Measurements from ENCODE around the gene RASEF. TPM values are rescaled to one million over a fixed set of nuclear protein-coding genes. Genes with fewer than 3 reads are reported as not detected.

The RASEF gene
- total RNA-seq, 3 donors from 2014 or later (not counting 1 experiment from before 2014, with no cell fraction given): not detected

GRCh38 chr9:82975176-82975575, 87.8 kb downstream of the RASEF start:
- no peak for ATAC-seq
- peaks cover 0 to 2% of the 10 kb centered on the region in 2 donors for H3K9me3 Mint-ChIP-seq
- 87% methylated on average over 5 of the region's 6 CpGs for WGBS (ENCODE audit: insufficient coverage)
- TF ChIP-seq CTCF (IDR thresholded peaks at IDR 0.05): no peak
- Histone ChIP-seq H3K9me3 (ENCODE audit: control insufficient read depth, insufficient read depth, low read length) (no peaks in the 10 kb centered on the region), H3K36me3 (ENCODE audit: control insufficient read depth, insufficient read depth, low read length) (no peaks in the 10 kb centered on the region), H3K27me3 (ENCODE audit: control insufficient read depth, insufficient read depth, low read length) (no peaks in the 10 kb centered on the region), H3K4me3 (ENCODE audit: low read length) (no peak overlapping the region), H3K4me1 (ENCODE audit: control insufficient read depth, insufficient read depth, low read length) (no peaks in the 10 kb centered on the region), H3K27ac (ENCODE audit: low read length) (no peak overlapping the region)
- no peaks in the 10 kb centered on the region for H3K27me3 Mint-ChIP-seq (ENCODE audit: low read depth in 2 of 2)
- no peak overlapping the region for H3K4me3 Mint-ChIP-seq
- H3K27ac Mint-ChIP-seq: no peak overlapping the region
- no peaks in the 10 kb centered on the region for H3K36me3 Mint-ChIP-seq
- intact Hi-C loops (cut with micrococcal nuclease): no loop called here
- no peak for DNase-seq
- no peaks in the 10 kb centered on the region for H3K4me1 Mint-ChIP-seq

GRCh38 chr9:82972446-82972845, 90.5 kb downstream of the RASEF start:
- DNase-seq (no peak), ATAC-seq (no peak)
- H3K27me3 ChIP-seq (ENCODE audit: control insufficient read depth, insufficient read depth, low read length): no peaks in the 10 kb centered on the region
- WGBS (ENCODE audit: insufficient coverage): 80% methylated on average over 3 of the region's 3 CpGs
- Mint-ChIP-seq H3K9me3 (peaks cover 0 to 2% of the 10 kb centered on the region in 2 donors), H3K4me1 (no peaks in the 10 kb centered on the region), H3K27me3 (ENCODE audit: low read depth in 2 of 2) (no peaks in the 10 kb centered on the region), H3K4me3 (no peak overlapping the region), H3K27ac (no peak overlapping the region), H3K36me3 (no peaks in the 10 kb centered on the region)
- H3K36me3 ChIP-seq (ENCODE audit: control insufficient read depth, insufficient read depth, low read length): no peaks in the 10 kb centered on the region
- H3K27ac ChIP-seq (ENCODE audit: low read length): no peak overlapping the region
- no peaks in the 10 kb centered on the region for H3K4me1 ChIP-seq (ENCODE audit: control insufficient read depth, insufficient read depth, low read length)
- no peaks in the 10 kb centered on the region for H3K9me3 ChIP-seq (ENCODE audit: control insufficient read depth, insufficient read depth, low read length)
- H3K4me3 ChIP-seq (ENCODE audit: low read length): no peak overlapping the region
- intact Hi-C loops (cut with micrococcal nuclease): no loop called here
- TF ChIP-seq CTCF (IDR thresholded peaks at IDR 0.05): no peak

- Histone ChIP-seq H3K36me3 (ENCODE audit: control insufficient read depth, insufficient read depth, low read length) (no peaks in the 10 kb centered on the region), H3K27me3 (ENCODE audit: control insufficient read depth, insufficient read depth, low read length) (no peaks in the 10 kb centered on the region), H3K4me1 (ENCODE audit: control insufficient read depth, insufficient read depth, low read length) (no peaks in the 10 kb centered on the region), H3K4me3 (ENCODE audit: low read length) (no peak overlapping the region), H3K9me3 (ENCODE audit: control insufficient read depth, insufficient read depth, low read length) (no peaks in the 10 kb centered on the region), H3K27ac (ENCODE audit: low read length) (no peak overlapping the region)
- no peak for DNase-seq
- H3K27me3 Mint-ChIP-seq (ENCODE audit: low read depth in 2 of 2): no peaks in the 10 kb centered on the region
- intact Hi-C loops (cut with micrococcal nuclease): no loop called here
- ATAC-seq: no peak
- H3K9me3 Mint-ChIP-seq: peaks cover 0 to 2% of the 10 kb centered on the region in 2 donors
- H3K4me3 Mint-ChIP-seq: no peak overlapping the region
- H3K27ac Mint-ChIP-seq: no peak overlapping the region
- TF ChIP-seq CTCF (IDR thresholded peaks at IDR 0.05): no peak
- no peaks in the 10 kb centered on the region for H3K36me3 Mint-ChIP-seq
- WGBS (ENCODE audit: insufficient coverage): 82% methylated on average over 3 of the region's 3 CpGs
- H3K4me1 Mint-ChIP-seq: no peaks in the 10 kb centered on the region
Measured at GRCh38 chr9:82970359-82970758, 92.6 kb downstream of the RASEF start.

- H3K4me1 ChIP-seq (ENCODE audit: control insufficient read depth, insufficient read depth, low read length): no peaks in the 10 kb centered on the region
- WGBS (ENCODE audit: insufficient coverage): 33% methylated on average over 4 of the region's 4 CpGs
- no peak for DNase-seq
- no peaks in the 10 kb centered on the region for H3K27me3 ChIP-seq (ENCODE audit: control insufficient read depth, insufficient read depth, low read length)
- Mint-ChIP-seq H3K9me3 (peaks cover 0 to 2% of the 10 kb centered on the region in 2 donors), H3K36me3 (no peaks in the 10 kb centered on the region), H3K4me1 (no peaks in the 10 kb centered on the region), H3K27me3 (ENCODE audit: low read depth in 2 of 2) (no peaks in the 10 kb centered on the region), H3K27ac (no peak overlapping the region), H3K4me3 (no peak overlapping the region)
- no peaks in the 10 kb centered on the region for H3K9me3 ChIP-seq (ENCODE audit: control insufficient read depth, insufficient read depth, low read length)
- no peak overlapping the region for H3K4me3 ChIP-seq (ENCODE audit: low read length)
- ATAC-seq: no peak
- TF ChIP-seq CTCF (IDR thresholded peaks at IDR 0.05): no peak
- no peak overlapping the region for H3K27ac ChIP-seq (ENCODE audit: low read length)
- no peaks in the 10 kb centered on the region for H3K36me3 ChIP-seq (ENCODE audit: control insufficient read depth, insufficient read depth, low read length)
- intact Hi-C loops (cut with micrococcal nuclease): no loop called here
Measured at GRCh38 chr9:82969291-82969690, 93.7 kb downstream of the RASEF start.

All from natural killer cell (primary cell).